ENCODE results near the gene AHRR. TPM values are rescaled to one million over a fixed set of nuclear protein-coding genes. Genes with fewer than 3 reads are reported as not detected.

Gene AHRR
- total and polyA plus RNA-seq, 10 of the 15 experiments (the other 5 are each of a cell fraction or from before 2014, with no cell fraction given): 0.90 to 35.2 (median 19.2) TPM

GRCh38 chr5:362189-362588, 40.7 kb downstream of the AHRR start (continued):
- TF ChIP-seq IRF5 (IDR thresholded peaks at IDR 0.05; ENCODE audit: borderline replicate concordance): no peak
- TF ChIP-seq BCL11A (IDR thresholded peaks at IDR 0.05; ENCODE audit: low read depth, low read length): no peak
- no peak for TF ChIP-seq USF2 (IDR thresholded peaks at IDR 0.05; ENCODE audit: borderline replicate concordance, low read depth, low read length)
- TF ChIP-seq TAF1 (IDR thresholded peaks at IDR 0.05; ENCODE audit: borderline replicate concordance, low read depth, low read length): no peak
- TF ChIP-seq RBBP5 (conservative IDR thresholded peaks at IDR 0.05): no peak

GRCh38 chr5:362978-363765, 41.7 kb downstream of the AHRR start:
- Histone ChIP-seq H3K4me2 (ENCODE audit: control insufficient read depth, insufficient read depth) (no peak overlapping the region), H3K27me3 (replicated peaks in 1 of 2; ENCODE audit: control insufficient read depth in 2 of 2, insufficient read depth in 2 of 2, low read length in 1 of 2) (no peaks in the 10 kb centered on the region), H3K4me1 (ENCODE audit: control insufficient read depth, insufficient read depth, low read length) (peaks cover 11% of the 10 kb centered on the region), H3K27ac (ENCODE audit: control insufficient read depth, insufficient read depth) (no peak overlapping the region), H3K4me3 (no peak overlapping the region), H2AFZ (ENCODE audit: control insufficient read depth, low read depth, low read length) (no peak overlapping the region), H3K9ac (ENCODE audit: control insufficient read depth, insufficient read depth, low read length) (no peak overlapping the region), H3K79me2 (ENCODE audit: control insufficient read depth, insufficient read depth, low read length) (no peaks in the 10 kb centered on the region; the same call in 1 of the 2 replicates), H4K20me1 (ENCODE audit: control insufficient read depth, insufficient read depth) (no peaks in the 10 kb centered on the region), H3K36me3 (ENCODE audit: control insufficient read depth in 2 of 2, insufficient read depth in 2 of 2, low read length in 1 of 2) (peaks cover 27 to 32% of the 10 kb centered on the region in 2 experiments), H3K9me3 (replicated peaks; ENCODE audit: control insufficient read depth, insufficient read depth, low read length) (peaks cover 18% of the 10 kb centered on the region; the same call in 2 of the 3 replicates)
- 37% methylated on average over 3 of the region's 3 CpGs for WGBS (ENCODE audit: insufficient coverage, insufficient replicate concordance, low lambda C conversion rate, missing lambda C conversion rate)
- FAIRE-seq (no peak), ATAC-seq (no peak), DNase-seq (ENCODE audit: low read depth, low spot score) (no peak)
- no TSS peak for BruUV-seq (replicated peaks)
- SMC1A ChIA-PET (ENCODE audit: uncharacterized antibody, unreplicated experiment): interaction anchor here (0.7 to 1.6 kb wide), 3 partner anchors 9 to 62 kb away, joined by 3 to 4 read pairs (median 3); no protein-coding TSS in a partner anchor
- CTCF ChIA-PET: interaction anchor here (0.8 to 1.7 kb wide), 4 partner anchors 13 to 84 kb away, joined by 3 to 7 read pairs (median 3); no protein-coding TSS in a partner anchor
- RAD21 ChIA-PET (ENCODE audit: unreplicated experiment): interaction anchor here (1.2 kb wide), 1 partner anchor 26 kb away, joined by 3 read pairs; no protein-coding TSS in a partner anchor
- intact Hi-C loops (cut with micrococcal nuclease; ENCODE audit: unreplicated experiment): no loop called here
- in situ Hi-C loops (cut with MboI): no loop called here
- POLR2A ChIA-PET: interaction anchor here (1.0 to 1.4 kb wide), 2 partner anchors 13 to 30 kb away, joined by 3 read pairs; no protein-coding TSS in a partner anchor
- no peak for TF ChIP-seq CBX3 (IDR thresholded peaks at IDR 0.05; ENCODE audit: borderline replicate concordance, low read depth)
- TF ChIP-seq MEF2A (IDR thresholded peaks at IDR 0.05; ENCODE audit: insufficient read depth, low read depth, low read length): no peak
- TF ChIP-seq FOS (IDR thresholded peaks at IDR 0.05; ENCODE audit: borderline replicate concordance, extremely low read depth, insufficient read length): no peak
- no peak for TF ChIP-seq MLLT1 (IDR thresholded peaks at IDR 0.05)
- TF ChIP-seq NRF1 (conservative IDR thresholded peaks at IDR 0.05; ENCODE audit: low read depth, low read length): no peak
- no peak for TF ChIP-seq DPF2 (IDR thresholded peaks at IDR 0.05)
- TF ChIP-seq TARDBP (IDR thresholded peaks at IDR 0.05; ENCODE audit: borderline replicate concordance): no peak
- no peak for TF ChIP-seq BACH1 (IDR thresholded peaks at IDR 0.05; ENCODE audit: borderline replicate concordance)
- TF ChIP-seq ZBTB11 (CRISPR knock-in tag; IDR thresholded peaks at IDR 0.05): no peak
- no peak for TF ChIP-seq YBX1 (IDR thresholded peaks at IDR 0.05)

Data from GM12878 (cell line).